Fibroblast of skin of left biceps (primary cell): Measurements from ENCODE around the gene ATP9B.
A peak's percentile ranks its signal among the peaks of the same experiment; 100 is the strongest.
"Not testable (repeated sequence)": the region's sequence is repeated elsewhere in the genome, so short reads cannot be mapped to it uniquely, and the experiment has no call there.

ENCODE experiments used
- DNase-seq, 2 experiments: peaks; one replicate each; pipeline ENCODE4 v3.0.0-alpha.2; 2013; ENCODE audit warnings: low read depth in 2 of 2

Gene ATP9B

GRCh38 chr18:79241755-79242154, 172.6 kb downstream of the ATP9B start:
- no peak for DNase-seq

GRCh38 chr18:79242246-79242645, 173.1 kb downstream of the ATP9B start:
- DNase-seq, result peak; percentile 10 to 12

GRCh38 chr18:79245517-79246001, 176.4 kb downstream of the ATP9B start:
- DNase-seq, result no peak

- peak; percentile 13 to 33 for DNase-seq
These were observed 177.3 kb downstream of the ATP9B start for GRCh38 chr18:79246309-79247108.

GRCh38 chr18:79248495-79249060, 179.4 kb downstream of the ATP9B start:
- no peak for DNase-seq

- DNase-seq, result no peak
These were observed 181.2 kb downstream of the ATP9B start for GRCh38 chr18:79250301-79250981.

GRCh38 chr18:79251021-79251420, 181.8 kb downstream of the ATP9B start:
- no peak for DNase-seq

GRCh38 chr18:79252904-79253633, 183.9 kb downstream of the ATP9B start:
- no peak for DNase-seq

GRCh38 chr18:79257480-79257879, 188.3 kb downstream of the ATP9B start:
- DNase-seq, result no peak

GRCh38 chr18:79258447-79258846, 189.3 kb downstream of the ATP9B start:
- no peak for DNase-seq

- DNase-seq, result no peak
These were observed 190.0 kb downstream of the ATP9B start for GRCh38 chr18:79259218-79259617.

- no peak for DNase-seq
These were observed 190.8 kb downstream of the ATP9B start for GRCh38 chr18:79260023-79260422.

- no peak for DNase-seq
These were observed 191.3 kb downstream of the ATP9B start for GRCh38 chr18:79260510-79260909.

GRCh38 chr18:79265068-79265467, 195.9 kb downstream of the ATP9B start:
- not testable (repeated sequence) for DNase-seq

- not testable (repeated sequence) for DNase-seq
These were observed 202.6 kb downstream of the ATP9B start for GRCh38 chr18:79271812-79272211.

GRCh38 chr18:79272916-79273315, 203.7 kb downstream of the ATP9B start:
- no peak for DNase-seq

- no peak for DNase-seq
These were observed 205.6 kb downstream of the ATP9B start for GRCh38 chr18:79274823-79275222.

- no peak for DNase-seq
These were observed 206.3 kb downstream of the ATP9B start for GRCh38 chr18:79275461-79275860.

GRCh38 chr18:79275992-79276391, 206.8 kb downstream of the ATP9B start:
- no peak for DNase-seq

- no peak for DNase-seq
These were observed 209.7 kb downstream of the ATP9B start for GRCh38 chr18:79278896-79279295.

GRCh38 chr18:79283131-79283810, 214.1 kb downstream of the ATP9B start:
- DNase-seq, result no peak
